ENCODE data around the gene CHAD. TPM values are rescaled to one million over a fixed set of nuclear protein-coding genes. Genes with fewer than 3 reads are reported as not detected.

Gene CHAD
- polyA plus RNA-seq, 1 of the 3 experiments (the other 2 are of a cell fraction), result not detected

- H3K9me3 ChIP-seq, result no peaks in the 10 kb centered on the region
- no peak overlapping the region for H3K27ac ChIP-seq (ENCODE audit: low read depth in 2 of 2, low read length in 1 of 2)
- DNase-seq, result no peak
- WGBS (ENCODE audit: low lambda C conversion rate), result 78% methylated on average over 4 of the region's 4 CpGs
- H3K4me3 ChIP-seq (ENCODE audit: low read depth in 2 of 2, low read length in 1 of 2), result no peak overlapping the region
- H3K9me2 ChIP-seq, result no peaks in the 10 kb centered on the region
- H3K79me2 ChIP-seq (ENCODE audit: insufficient read depth), result peaks cover 9% of the 10 kb centered on the region; the same call in 1 of the 2 replicates
- ChIA-PET POLR2A (interaction anchor here (0.6 kb wide), 1 partner anchor 156 kb away, joined by 3 read pairs; no protein-coding TSS in a partner anchor), CTCF (interaction anchor here (0.9 to 3.1 kb wide), 4 partner anchors 10 to 106 kb away, joined by 3 to 10 read pairs (median 4); partner anchors contain the start of gene LRRC59)
- H3K36me3 ChIP-seq (replicated peaks in 1 of 2; ENCODE audit: control insufficient read depth in 1 of 2, insufficient read depth in 2 of 2, low read length in 1 of 2), result no peaks in the 10 kb centered on the region
- H3F3A ChIP-seq (replicated peaks; ENCODE audit: insufficient read depth), result peaks cover 3% of the 10 kb centered on the region
- no peak overlapping the region for H3K4me2 ChIP-seq
- no peak overlapping the region for H2AFZ ChIP-seq (ENCODE audit: low read depth)
- H3K9ac ChIP-seq, result no peak overlapping the region
- peaks cover 9% of the 10 kb centered on the region; the same call in 1 of the 2 replicates for H4K20me1 ChIP-seq (ENCODE audit: insufficient read depth)
- no peaks in the 10 kb centered on the region for H3K27me3 ChIP-seq (ENCODE audit: insufficient read depth)
- TF ChIP-seq JUND (IDR thresholded peaks at IDR 0.05) (no peak), CHD2 (IDR thresholded peaks at IDR 0.05; ENCODE audit: low read length, partially characterized antibody) (no peak), SMC3 (IDR thresholded peaks at IDR 0.05; ENCODE audit: low read depth, low read length) (no peak), ELF1 (IDR thresholded peaks at IDR 0.05) (no peak)
- H3K4me1 ChIP-seq (ENCODE audit: control insufficient read depth in 1 of 2, insufficient read depth in 2 of 2, low read depth in 1 of 2, low read length in 1 of 2), result peaks cover 0 to 10% of the 10 kb centered on the region in 2 experiments; a peak in 1 of 4 replicates
Measured at GRCh38 chr17:50440172-50440837, 28.4 kb downstream of the CHAD start.

DNA sequence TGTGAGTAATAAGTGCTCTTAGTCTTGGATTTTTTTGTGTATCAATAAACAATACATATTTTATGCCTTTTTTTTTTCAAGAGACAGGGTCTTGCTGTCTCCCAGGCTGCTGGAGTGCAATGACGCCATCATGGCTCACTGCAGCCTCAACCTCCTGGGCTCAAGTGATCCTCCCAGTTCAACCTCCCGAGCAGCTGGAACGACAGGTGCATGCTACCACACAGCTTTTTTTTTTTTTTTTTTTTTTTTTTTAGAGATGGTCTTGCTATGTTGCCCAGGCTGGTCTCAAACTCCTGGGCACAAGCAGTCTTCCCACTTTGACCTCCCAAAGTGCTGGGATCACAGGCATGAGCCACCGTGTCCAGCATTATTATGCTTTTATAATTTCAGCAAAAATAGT, 29.7 kb downstream of the CHAD start:
- peaks cover 9% of the 10 kb centered on the region; the same call in 1 of the 2 replicates for H3K79me2 ChIP-seq (ENCODE audit: insufficient read depth)
- POLR2A ChIA-PET, result no interaction called here
- no peak overlapping the region for H3K27ac ChIP-seq (ENCODE audit: low read depth in 2 of 2, low read length in 1 of 2)
- no peak overlapping the region for H3K4me3 ChIP-seq (ENCODE audit: low read depth in 2 of 2, low read length in 1 of 2)
- no peaks in the 10 kb centered on the region for H3K36me3 ChIP-seq (replicated peaks in 1 of 2; ENCODE audit: control insufficient read depth in 1 of 2, insufficient read depth in 2 of 2, low read length in 1 of 2)
- H3K9me3 ChIP-seq, result no peaks in the 10 kb centered on the region
- no peaks in the 10 kb centered on the region for H3K27me3 ChIP-seq (ENCODE audit: insufficient read depth)
- 95% methylated on average over 4 of the region's 4 CpGs for WGBS (ENCODE audit: low lambda C conversion rate)
- no peaks in the 10 kb centered on the region for H3K9me2 ChIP-seq
- no peak overlapping the region for H2AFZ ChIP-seq (ENCODE audit: low read depth)
- DNase-seq, result no peak
- CTCF ChIA-PET, result interaction anchor here (1.8 kb wide), 1 partner anchor 14 kb away, joined by 4 read pairs; no protein-coding TSS in a partner anchor
- H3K4me1 ChIP-seq (ENCODE audit: control insufficient read depth in 1 of 2, insufficient read depth in 2 of 2, low read depth in 1 of 2, low read length in 1 of 2), result peaks cover 0 to 10% of the 10 kb centered on the region in 2 experiments; a peak in 1 of 4 replicates
- H3F3A ChIP-seq (replicated peaks; ENCODE audit: insufficient read depth), result peaks cover 3% of the 10 kb centered on the region
- H4K20me1 ChIP-seq (ENCODE audit: insufficient read depth), result peaks cover 9% of the 10 kb centered on the region; the same call in 1 of the 2 replicates
- TF ChIP-seq, protein P1, sequence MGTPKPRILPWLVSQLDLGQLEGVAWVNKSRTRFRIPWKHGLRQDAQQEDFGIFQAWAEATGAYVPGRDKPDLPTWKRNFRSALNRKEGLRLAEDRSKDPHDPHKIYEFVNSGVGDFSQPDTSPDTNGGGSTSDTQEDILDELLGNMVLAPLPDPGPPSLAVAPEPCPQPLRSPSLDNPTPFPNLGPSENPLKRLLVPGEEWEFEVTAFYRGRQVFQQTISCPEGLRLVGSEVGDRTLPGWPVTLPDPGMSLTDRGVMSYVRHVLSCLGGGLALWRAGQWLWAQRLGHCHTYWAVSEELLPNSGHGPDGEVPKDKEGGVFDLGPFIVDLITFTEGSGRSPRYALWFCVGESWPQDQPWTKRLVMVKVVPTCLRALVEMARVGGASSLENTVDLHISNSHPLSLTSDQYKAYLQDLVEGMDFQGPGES (IDR thresholded peaks at IDR 0.05; ENCODE audit: low read depth, low read length), result no peak
- TF ChIP-seq FOXM1 (IDR thresholded peaks at IDR 0.05; ENCODE audit: low read depth), result no peak
- TF ChIP-seq YY1 (IDR thresholded peaks at IDR 0.05; ENCODE audit: low read depth), result no peak
- no peak for TF ChIP-seq SMC3 (IDR thresholded peaks at IDR 0.05; ENCODE audit: low read depth, low read length)
- no peak for TF ChIP-seq RXRA (IDR thresholded peaks at IDR 0.05; ENCODE audit: borderline replicate concordance, low read depth)
- TF ChIP-seq EP300 (IDR thresholded peaks at IDR 0.05; ENCODE audit: borderline replicate concordance in 1 of 2, low read depth in 1 of 2, low read length in 1 of 2), result no peak
- H3K4me2 ChIP-seq, result no peak overlapping the region
- H3K9ac ChIP-seq, result no peak overlapping the region

DNA sequence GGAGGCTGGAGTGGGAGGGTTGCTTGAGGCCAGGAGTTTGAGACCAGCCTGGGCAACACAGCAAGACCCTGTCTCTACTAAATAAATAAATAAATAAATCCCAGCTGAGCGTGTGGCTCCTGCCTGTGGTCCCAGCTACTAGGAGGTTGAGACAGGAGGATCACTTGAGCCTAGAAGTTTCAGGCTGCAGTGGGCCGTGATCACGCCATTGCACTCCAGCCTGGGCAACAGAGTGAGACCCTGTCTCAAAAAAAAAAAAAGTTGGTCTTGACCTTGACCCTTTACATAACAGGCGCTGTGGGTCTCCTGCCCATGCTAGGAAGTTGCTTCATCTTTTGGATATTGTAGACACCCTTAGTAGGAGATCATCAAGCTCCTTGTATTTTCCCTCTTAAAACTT, 31.3 kb downstream of the CHAD start:
- Histone ChIP-seq H3K36me3 (replicated peaks in 1 of 2; ENCODE audit: control insufficient read depth in 1 of 2, insufficient read depth in 2 of 2, low read length in 1 of 2) (no peaks in the 10 kb centered on the region), H4K20me1 (ENCODE audit: insufficient read depth) (no peaks in the 10 kb centered on the region), H3K27me3 (ENCODE audit: insufficient read depth) (no peaks in the 10 kb centered on the region), H3K9me2 (no peaks in the 10 kb centered on the region), H3K9me3 (no peaks in the 10 kb centered on the region), H3K79me2 (ENCODE audit: insufficient read depth) (peaks cover 4% of the 10 kb centered on the region; the same call in 1 of the 2 replicates), H3K4me2 (no peak overlapping the region), H3K27ac (ENCODE audit: low read depth in 2 of 2, low read length in 1 of 2) (no peak overlapping the region), H3F3A (replicated peaks; ENCODE audit: insufficient read depth) (no peaks in the 10 kb centered on the region), H2AFZ (ENCODE audit: low read depth) (no peak overlapping the region), H3K9ac (no peak overlapping the region), H3K4me3 (ENCODE audit: low read depth in 2 of 2, low read length in 1 of 2) (no peak overlapping the region), H3K4me1 (ENCODE audit: control insufficient read depth in 1 of 2, insufficient read depth in 2 of 2, low read depth in 1 of 2, low read length in 1 of 2) (no peaks in the 10 kb centered on the region)
- no peak for TF ChIP-seq GABPA (IDR thresholded peaks at IDR 0.05; ENCODE audit: low read depth)
- TF ChIP-seq, protein P2, sequence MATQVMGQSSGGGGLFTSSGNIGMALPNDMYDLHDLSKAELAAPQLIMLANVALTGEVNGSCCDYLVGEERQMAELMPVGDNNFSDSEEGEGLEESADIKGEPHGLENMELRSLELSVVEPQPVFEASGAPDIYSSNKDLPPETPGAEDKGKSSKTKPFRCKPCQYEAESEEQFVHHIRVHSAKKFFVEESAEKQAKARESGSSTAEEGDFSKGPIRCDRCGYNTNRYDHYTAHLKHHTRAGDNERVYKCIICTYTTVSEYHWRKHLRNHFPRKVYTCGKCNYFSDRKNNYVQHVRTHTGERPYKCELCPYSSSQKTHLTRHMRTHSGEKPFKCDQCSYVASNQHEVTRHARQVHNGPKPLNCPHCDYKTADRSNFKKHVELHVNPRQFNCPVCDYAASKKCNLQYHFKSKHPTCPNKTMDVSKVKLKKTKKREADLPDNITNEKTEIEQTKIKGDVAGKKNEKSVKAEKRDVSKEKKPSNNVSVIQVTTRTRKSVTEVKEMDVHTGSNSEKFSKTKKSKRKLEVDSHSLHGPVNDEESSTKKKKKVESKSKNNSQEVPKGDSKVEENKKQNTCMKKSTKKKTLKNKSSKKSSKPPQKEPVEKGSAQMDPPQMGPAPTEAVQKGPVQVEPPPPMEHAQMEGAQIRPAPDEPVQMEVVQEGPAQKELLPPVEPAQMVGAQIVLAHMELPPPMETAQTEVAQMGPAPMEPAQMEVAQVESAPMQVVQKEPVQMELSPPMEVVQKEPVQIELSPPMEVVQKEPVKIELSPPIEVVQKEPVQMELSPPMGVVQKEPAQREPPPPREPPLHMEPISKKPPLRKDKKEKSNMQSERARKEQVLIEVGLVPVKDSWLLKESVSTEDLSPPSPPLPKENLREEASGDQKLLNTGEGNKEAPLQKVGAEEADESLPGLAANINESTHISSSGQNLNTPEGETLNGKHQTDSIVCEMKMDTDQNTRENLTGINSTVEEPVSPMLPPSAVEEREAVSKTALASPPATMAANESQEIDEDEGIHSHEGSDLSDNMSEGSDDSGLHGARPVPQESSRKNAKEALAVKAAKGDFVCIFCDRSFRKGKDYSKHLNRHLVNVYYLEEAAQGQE (IDR thresholded peaks at IDR 0.05; ENCODE audit: low read depth, low read length), result no peak
- no peak for TF ChIP-seq RXRA (IDR thresholded peaks at IDR 0.05; ENCODE audit: borderline replicate concordance, low read depth)
- DNase-seq, result no peak
- CTCF ChIA-PET, result interaction anchor here (0.8 to 1.2 kb wide), 3 partner anchors 11 to 236 kb away, joined by 3 to 7 read pairs (median 3); partner anchors contain the start of gene COL1A1
- 100% methylated on average over 4 of the region's 4 CpGs for WGBS (ENCODE audit: low lambda C conversion rate)
- POLR2A ChIA-PET, result no interaction called here
